ENCODE measurements around the gene ADSS1. TPM values are rescaled to one million over a fixed set of nuclear protein-coding genes. Genes with fewer than 3 reads are reported as not detected.

ADSS1 gene
- total RNA-seq, 1 donor from 2014 or later = 2.4 TPM

- H3K4me1 Mint-ChIP-seq (ENCODE audit: low read depth) = peaks cover 32% of the 10 kb centered on the region
- H3K27ac Mint-ChIP-seq = peak overlapping the region; percentile 28
- H3K36me3 Mint-ChIP-seq (ENCODE audit: low read depth) = peaks cover 9% of the 10 kb centered on the region
- H3K9me3 Mint-ChIP-seq = no peaks in the 10 kb centered on the region
- intact Hi-C loops (cut with micrococcal nuclease) = no loop called here
- no peak for DNase-seq (ENCODE audit: low spot score)
- H3K27me3 Mint-ChIP-seq (ENCODE audit: low read depth) = no peaks in the 10 kb centered on the region
- peak overlapping the region; percentile 80 for H3K4me3 Mint-ChIP-seq (ENCODE audit: low read depth)
Observed at GRCh38 chr14:104690861-104691455, 33.1 kb upstream of the ADSS1 start.

GRCh38 chr14:104691546-104692260 lies 32.3 kb upstream of the ADSS1 start:
- peak overlapping the region; percentile 80 for H3K4me3 Mint-ChIP-seq (ENCODE audit: low read depth)
- DNase-seq (ENCODE audit: low spot score) = no peak
- peaks cover 13% of the 10 kb centered on the region for H3K36me3 Mint-ChIP-seq (ENCODE audit: low read depth)
- peaks cover 29% of the 10 kb centered on the region for H3K4me1 Mint-ChIP-seq (ENCODE audit: low read depth)
- intact Hi-C loops (cut with micrococcal nuclease) = no loop called here
- H3K9me3 Mint-ChIP-seq = no peaks in the 10 kb centered on the region
- no peaks in the 10 kb centered on the region for H3K27me3 Mint-ChIP-seq (ENCODE audit: low read depth)
- H3K27ac Mint-ChIP-seq = no peak overlapping the region

DNA sequence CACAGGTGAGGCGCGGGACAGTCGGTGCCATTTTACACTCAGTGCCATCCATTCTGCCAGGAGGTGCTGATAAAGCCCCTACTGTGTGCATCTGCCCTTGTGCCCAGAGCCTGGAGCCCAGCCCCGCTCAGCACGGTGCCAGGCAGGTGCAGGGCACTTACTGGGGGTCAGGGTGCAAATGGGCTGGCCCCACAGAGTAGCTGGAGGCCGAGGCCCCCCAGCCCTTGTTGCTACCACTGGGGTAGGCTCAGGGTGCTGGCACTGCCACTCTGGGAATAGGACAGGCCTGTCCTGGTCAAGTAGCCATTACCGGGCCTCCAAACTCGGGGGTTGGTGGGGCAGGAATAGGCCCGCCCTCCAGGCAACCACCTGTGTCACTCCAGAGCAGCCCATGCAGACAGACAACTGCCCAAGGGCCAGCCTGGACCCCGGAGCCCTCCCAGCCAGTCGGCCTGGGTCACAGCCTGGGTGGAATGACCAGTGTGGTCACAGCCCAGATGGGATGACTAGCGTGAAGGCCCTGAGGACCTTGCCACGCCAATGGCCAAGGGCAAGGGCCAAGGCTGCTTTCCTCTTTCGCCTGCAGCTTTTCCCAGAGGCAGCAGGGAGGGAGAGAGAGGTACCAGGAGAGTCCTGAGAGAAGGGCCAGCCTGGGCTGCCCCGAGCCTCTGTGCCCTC lies 31.6 kb upstream of the ADSS1 start:
- Mint-ChIP-seq H3K27ac (no peak overlapping the region), H3K4me3 (ENCODE audit: low read depth) (no peak overlapping the region), H3K9me3 (no peaks in the 10 kb centered on the region), H3K27me3 (ENCODE audit: low read depth) (no peaks in the 10 kb centered on the region), H3K36me3 (ENCODE audit: low read depth) (peaks cover 13% of the 10 kb centered on the region), H3K4me1 (ENCODE audit: low read depth) (peaks cover 23% of the 10 kb centered on the region)
- DNase-seq (ENCODE audit: low spot score) = no peak
- intact Hi-C loops (cut with micrococcal nuclease) = no loop called here

- H3K27me3 Mint-ChIP-seq (ENCODE audit: low read depth) = no peaks in the 10 kb centered on the region
- peaks cover 13% of the 10 kb centered on the region for H3K36me3 Mint-ChIP-seq (ENCODE audit: low read depth)
- DNase-seq (ENCODE audit: low spot score) = no peak
- no peaks in the 10 kb centered on the region for H3K9me3 Mint-ChIP-seq
- H3K4me3 Mint-ChIP-seq (ENCODE audit: low read depth) = no peak overlapping the region
- H3K4me1 Mint-ChIP-seq (ENCODE audit: low read depth) = peaks cover 18% of the 10 kb centered on the region
- intact Hi-C loops (cut with micrococcal nuclease) = no loop called here
- H3K27ac Mint-ChIP-seq = peak overlapping the region; percentile 68
Observed at GRCh38 chr14:104692939-104693315, 31.1 kb upstream of the ADSS1 start.

DNA sequence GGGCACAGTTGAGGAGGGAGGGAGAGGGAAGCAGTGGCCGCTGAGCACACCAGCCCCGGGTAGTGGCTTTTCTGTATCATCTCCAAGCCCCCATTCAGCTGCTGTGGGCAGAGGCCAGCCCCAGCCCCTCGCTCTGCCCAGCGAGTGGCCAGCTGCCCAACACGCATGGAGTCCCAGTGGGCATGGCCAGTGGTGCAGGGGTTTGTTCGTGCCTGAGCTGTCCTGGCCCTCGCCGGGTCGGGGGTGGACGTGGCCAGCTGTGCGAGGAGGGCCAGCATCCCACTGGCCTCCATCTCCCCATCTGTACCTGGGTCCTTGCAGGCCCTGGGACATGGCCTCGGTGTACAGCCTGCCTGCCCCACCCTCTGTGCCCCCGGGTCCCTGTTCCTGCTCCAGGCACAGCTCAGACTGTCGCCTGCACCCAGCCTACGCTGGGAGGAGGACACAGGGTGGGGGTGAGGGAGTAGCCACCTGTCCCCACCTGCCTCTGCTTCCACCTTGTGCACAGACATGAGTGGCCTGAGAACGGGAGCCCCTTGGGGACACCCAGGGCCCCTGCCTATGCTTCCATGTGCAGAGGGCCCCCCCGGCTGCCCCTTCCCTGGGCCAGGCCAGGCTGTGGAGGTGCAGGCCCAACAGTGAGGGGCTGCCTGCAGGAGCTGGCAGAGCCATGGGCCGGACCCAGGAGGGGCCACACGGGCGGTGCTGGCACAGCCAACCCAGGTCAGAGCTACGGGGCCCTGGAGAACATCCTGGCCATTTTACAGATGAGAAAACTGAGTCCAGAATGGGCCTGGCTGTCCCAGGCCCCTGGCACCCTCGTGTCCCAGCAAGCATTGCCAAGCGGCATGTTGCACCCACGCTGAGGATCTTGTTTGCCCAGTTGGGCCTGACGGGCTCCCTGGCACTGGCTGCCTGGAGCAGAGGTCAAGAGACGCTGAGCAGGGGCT lies 30.3 kb upstream of the ADSS1 start:
- H3K27ac Mint-ChIP-seq = peak overlapping the region; percentile 78
- intact Hi-C loops (cut with micrococcal nuclease) = no loop called here
- H3K4me1 Mint-ChIP-seq (ENCODE audit: low read depth) = peaks cover 18% of the 10 kb centered on the region
- no peaks in the 10 kb centered on the region for H3K9me3 Mint-ChIP-seq
- peaks cover 13% of the 10 kb centered on the region for H3K36me3 Mint-ChIP-seq (ENCODE audit: low read depth)
- H3K27me3 Mint-ChIP-seq (ENCODE audit: low read depth) = no peaks in the 10 kb centered on the region
- DNase-seq (ENCODE audit: low spot score) = no peak
- peak overlapping the region; percentile 60 for H3K4me3 Mint-ChIP-seq (ENCODE audit: low read depth)

DNA sequence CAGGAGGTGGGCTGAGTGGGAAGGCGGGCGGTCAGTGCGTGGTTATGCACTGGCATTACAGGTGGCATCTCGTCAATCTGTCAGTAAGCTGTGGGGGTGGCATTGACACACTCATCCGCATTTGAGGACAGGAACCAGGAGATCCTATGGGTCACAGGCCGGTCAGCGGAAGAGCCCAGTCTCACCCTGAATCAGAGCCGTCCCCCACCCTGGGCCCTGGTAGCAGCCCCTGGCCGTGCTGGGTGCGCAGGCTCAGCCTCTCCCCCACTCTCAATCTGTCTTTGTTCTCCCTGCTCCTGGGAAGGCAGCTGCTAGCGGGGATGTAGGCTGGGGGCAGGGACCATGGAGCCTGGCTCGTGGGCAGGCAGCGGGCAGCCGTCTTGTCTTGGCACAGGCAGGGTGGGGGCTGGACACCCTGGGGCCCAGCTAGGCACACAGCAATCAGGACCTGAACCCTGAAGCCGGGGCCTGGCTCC lies 29.5 kb upstream of the ADSS1 start:
- no peaks in the 10 kb centered on the region for H3K27me3 Mint-ChIP-seq (ENCODE audit: low read depth)
- DNase-seq (ENCODE audit: low spot score) = no peak
- H3K27ac Mint-ChIP-seq = peak overlapping the region; percentile 85
- peak overlapping the region; percentile 60 for H3K4me3 Mint-ChIP-seq (ENCODE audit: low read depth)
- intact Hi-C loops (cut with micrococcal nuclease) = no loop called here
- peaks cover 18% of the 10 kb centered on the region for H3K4me1 Mint-ChIP-seq (ENCODE audit: low read depth)
- no peaks in the 10 kb centered on the region for H3K9me3 Mint-ChIP-seq
- H3K36me3 Mint-ChIP-seq (ENCODE audit: low read depth) = peaks cover 13% of the 10 kb centered on the region

GRCh38 chr14:104694991-104695659 lies 28.9 kb upstream of the ADSS1 start:
- intact Hi-C loops (cut with micrococcal nuclease) = no loop called here
- Mint-ChIP-seq H3K36me3 (ENCODE audit: low read depth) (peaks cover 13% of the 10 kb centered on the region), H3K9me3 (no peaks in the 10 kb centered on the region), H3K27me3 (ENCODE audit: low read depth) (no peaks in the 10 kb centered on the region), H3K27ac (peak overlapping the region; percentile 85), H3K4me1 (ENCODE audit: low read depth) (peaks cover 18% of the 10 kb centered on the region), H3K4me3 (ENCODE audit: low read depth) (peak overlapping the region; percentile 60)
- DNase-seq (ENCODE audit: low spot score) = peak; percentile 50

- intact Hi-C loops (cut with micrococcal nuclease) = no loop called here
- Mint-ChIP-seq H3K27me3 (ENCODE audit: low read depth) (no peaks in the 10 kb centered on the region), H3K4me1 (ENCODE audit: low read depth) (peaks cover 18% of the 10 kb centered on the region), H3K27ac (peak overlapping the region; percentile 85), H3K4me3 (ENCODE audit: low read depth) (peak overlapping the region; percentile 45), H3K36me3 (ENCODE audit: low read depth) (peaks cover 13% of the 10 kb centered on the region), H3K9me3 (no peaks in the 10 kb centered on the region)
- DNase-seq (ENCODE audit: low spot score) = no peak
Observed at GRCh38 chr14:104695660-104696000, 28.4 kb upstream of the ADSS1 start.

GRCh38 chr14:104696671-104697316 lies 27.2 kb upstream of the ADSS1 start:
- no peak for DNase-seq (ENCODE audit: low spot score)
- Mint-ChIP-seq H3K27me3 (ENCODE audit: low read depth) (no peaks in the 10 kb centered on the region), H3K4me1 (ENCODE audit: low read depth) (peaks cover 13% of the 10 kb centered on the region), H3K27ac (no peak overlapping the region), H3K4me3 (ENCODE audit: low read depth) (no peak overlapping the region), H3K9me3 (no peaks in the 10 kb centered on the region), H3K36me3 (ENCODE audit: low read depth) (peaks cover 6% of the 10 kb centered on the region)
- intact Hi-C loops (cut with micrococcal nuclease) = no loop called here

GRCh38 chr14:104697317-104697703 lies 26.7 kb upstream of the ADSS1 start:
- Mint-ChIP-seq H3K4me3 (ENCODE audit: low read depth) (no peak overlapping the region), H3K27ac (no peak overlapping the region), H3K36me3 (ENCODE audit: low read depth) (peaks cover 9% of the 10 kb centered on the region), H3K9me3 (no peaks in the 10 kb centered on the region), H3K4me1 (ENCODE audit: low read depth) (peaks cover 13% of the 10 kb centered on the region), H3K27me3 (ENCODE audit: low read depth) (no peaks in the 10 kb centered on the region)
- no peak for DNase-seq (ENCODE audit: low spot score)
- intact Hi-C loops (cut with micrococcal nuclease) = no loop called here

GRCh38 chr14:104697892-104698583 lies 26.0 kb upstream of the ADSS1 start:
- Mint-ChIP-seq H3K4me3 (ENCODE audit: low read depth) (no peak overlapping the region), H3K36me3 (ENCODE audit: low read depth) (peaks cover 9% of the 10 kb centered on the region), H3K27ac (no peak overlapping the region), H3K27me3 (ENCODE audit: low read depth) (no peaks in the 10 kb centered on the region), H3K9me3 (no peaks in the 10 kb centered on the region), H3K4me1 (ENCODE audit: low read depth) (peaks cover 13% of the 10 kb centered on the region)
- DNase-seq (ENCODE audit: low spot score) = no peak
- intact Hi-C loops (cut with micrococcal nuclease) = no loop called here
